Measurements from ENCODE around the gene TDRD6.

- TF ChIP-seq CTCF (conservative IDR thresholded peaks at IDR 0.05; ENCODE audit: low read depth, low read length) (no peak), EZH2 (IDR thresholded peaks at IDR 0.05; ENCODE audit: borderline replicate concordance, low read depth, low read length, poor library complexity, severe bottlenecking) (no peak)
These were observed 35.9 kb upstream of the TDRD6 start for GRCh38 chr6:46651816-46652215.

All from A673 (cell line).